NCI-H187 treated with DMSO at 0.1 percent for 48 hours (cell line): ENCODE results near the gene CATSPERZ.

Experiments
- DNase-seq: peaks from one replicate; lab custom pipeline; 2025; lab: John Stamatoyannopoulos, UW

CATSPERZ gene

GRCh38 chr11:64264371-64264852 is 35.7 kb upstream of the CATSPERZ start:
- no peak for DNase-seq

GRCh38 chr11:64265176-64266160 is 34.7 kb upstream of the CATSPERZ start:
- no peak for DNase-seq

GRCh38 chr11:64266339-64266738 is 33.8 kb upstream of the CATSPERZ start:
- no peak for DNase-seq

GRCh38 chr11:64267207-64267945 is 32.8 kb upstream of the CATSPERZ start:
- DNase-seq, result no peak

GRCh38 chr11:64268025-64268892 is 31.9 kb upstream of the CATSPERZ start:
- DNase-seq, result no peak

- no peak for DNase-seq
These were observed 31.1 kb upstream of the CATSPERZ start for GRCh38 chr11:64268893-64269539.

- peak; percentile 97 for DNase-seq
These were observed 30.5 kb upstream of the CATSPERZ start for GRCh38 chr11:64269540-64270220.

GRCh38 chr11:64275031-64275800 is 24.9 kb upstream of the CATSPERZ start:
- DNase-seq, result no peak

- DNase-seq, result no peak
These were observed 24.3 kb upstream of the CATSPERZ start for GRCh38 chr11:64275841-64276240.

- no peak for DNase-seq
These were observed 23.3 kb upstream of the CATSPERZ start for GRCh38 chr11:64276653-64277431.

GRCh38 chr11:64278576-64279190 is 21.5 kb upstream of the CATSPERZ start:
- no peak for DNase-seq

GRCh38 chr11:64281957-64282770 is 18.0 kb upstream of the CATSPERZ start:
- no peak for DNase-seq

GRCh38 chr11:64283092-64283491 is 17.1 kb upstream of the CATSPERZ start:
- DNase-seq, result no peak

GRCh38 chr11:64284048-64284961 is 15.9 kb upstream of the CATSPERZ start, which contains the start of gene BAD:
Gene BAD, minus strand, starts transcription at chr11:64284665. Its CDS starts 297 bp downstream, at chr11:64284368.
- peak; percentile 78 for DNase-seq

- DNase-seq, result no peak
These were observed 14.9 kb upstream of the CATSPERZ start, which contains the start of gene GPR137 for GRCh38 chr11:64284962-64285884. Gene GPR137, plus strand, starts transcription at chr11:64285848. Its CDS starts 677 bp downstream, at chr11:64286525.
